Smooth muscle cell of trachea (primary cell): Measurements from ENCODE around the gene GABRR1. TPM values are rescaled to one million over a fixed set of nuclear protein-coding genes. Genes with fewer than 3 reads are reported as not detected.

Source experiments
- total RNA-seq: library from RNA; depleted of rRNA; stranded (reverse); fragments of >200 nt; gene quantifications from 2 replicates; pipeline ENCODE4 v1.2.1, GENCODE V29; 2014

The GABRR1 gene
- total RNA-seq = not detected in 2 replicates

DNA sequence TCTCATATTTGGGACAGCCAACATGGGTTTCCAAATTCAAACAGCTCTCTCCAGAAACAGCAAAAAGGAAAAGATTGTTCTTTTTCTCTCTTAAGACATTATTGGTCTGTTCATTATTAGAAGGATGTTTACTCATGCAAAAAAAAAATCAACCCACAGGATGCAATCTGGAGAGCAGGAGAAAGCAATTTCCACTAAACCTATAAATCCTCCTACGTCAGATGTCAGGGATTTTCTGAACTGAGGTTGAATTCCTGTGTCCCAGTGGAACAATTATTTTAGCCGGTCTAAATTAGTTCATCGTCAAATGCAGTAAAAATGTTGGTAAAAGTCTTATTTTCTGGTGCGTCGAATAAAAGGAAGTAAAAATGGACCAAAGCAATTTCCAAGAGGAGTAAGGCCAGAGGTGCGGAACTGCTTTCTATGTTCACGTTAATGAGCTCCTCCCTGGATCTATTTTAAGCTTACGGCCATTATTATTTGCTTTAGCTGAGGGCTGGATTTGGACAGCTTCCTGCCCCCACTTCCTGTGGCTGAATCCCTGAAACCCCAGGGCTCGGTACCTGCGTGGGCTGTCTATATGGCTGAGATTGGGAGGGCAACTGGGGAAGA lies at the start of gene GABRR1:
Gene GABRR1 (minus strand): TSS at position 60 of the 612 bp plus-strand sequence. CDS start 36 bp downstream, at position 24.

DNA sequence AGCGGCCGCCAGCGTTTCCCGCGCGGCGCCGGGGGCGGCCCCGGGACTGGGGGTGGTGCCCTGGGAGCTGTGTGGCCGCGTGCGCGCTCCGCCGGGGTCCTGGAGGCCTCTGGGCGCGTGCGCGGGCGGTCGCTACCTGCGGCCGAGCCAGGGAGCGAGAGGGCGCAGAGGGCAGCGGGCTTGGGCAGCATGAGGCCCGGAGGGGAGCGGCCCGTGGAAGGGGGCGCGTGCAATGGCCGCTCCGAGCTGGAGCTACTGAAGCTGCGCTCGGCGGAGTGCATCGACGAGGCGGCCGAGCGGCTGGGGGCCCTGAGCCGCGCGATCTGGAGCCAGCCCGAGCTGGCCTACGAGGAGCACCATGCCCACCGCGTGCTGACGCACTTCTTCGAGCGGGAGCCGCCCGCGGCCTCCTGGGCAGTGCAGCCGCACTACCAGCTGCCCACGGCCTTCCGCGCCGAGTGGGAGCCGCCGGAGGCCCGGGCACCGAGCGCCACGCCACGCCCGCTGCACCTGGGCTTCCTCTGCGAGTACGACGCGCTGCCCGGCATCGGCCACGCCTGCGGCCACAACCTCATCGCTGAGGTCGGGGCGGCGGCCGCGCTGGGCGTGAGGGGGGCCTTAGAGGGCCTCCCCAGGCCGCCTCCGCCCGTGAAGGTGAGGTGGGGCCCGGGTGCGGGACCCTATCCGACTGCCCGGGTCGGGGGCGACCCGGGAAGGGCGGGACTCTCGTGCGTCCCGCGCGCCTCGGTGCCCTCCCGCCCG lies 71.0 kb downstream of the GABRR1 start, which contains the start of gene PM20D2:
Gene PM20D2 (plus strand): TSS at position 100 of the 762 bp plus-strand sequence. CDS start 90 bp downstream, at position 190.

Other genes with a start within 250 kb of the GABRR1 start
- 66.3 and 68.5 TPM in 2 replicates for gene PNRC1, start 136.6 kb downstream of the GABRR1 start, total RNA-seq
- not detected in 2 replicates for gene SRSF12, start 99.3 kb downstream of the GABRR1 start, total RNA-seq
- gene PM20D2, start 71.3 kb downstream of the GABRR1 start, total RNA-seq = 3.3 and 3.8 TPM in 2 replicates
- gene GABRR2, start 97.9 kb upstream of the GABRR1 start, total RNA-seq = 0.15 TPM in 1 of 2 replicates, not detected in the other
- 22.5 and 23.1 TPM in 2 replicates for gene UBE2J1, start 135.4 kb upstream of the GABRR1 start, total RNA-seq
- gene RRAGD, start 194.9 kb upstream of the GABRR1 start, total RNA-seq = 0.58 and 1.3 TPM in 2 replicates
- 1.8 and 2.2 TPM in 2 replicates for gene ANKRD6, start 215.8 kb upstream of the GABRR1 start, total RNA-seq